Measurements from ENCODE around the gene UBC. TPM values are rescaled to one million over a fixed set of nuclear protein-coding genes. Genes with fewer than 3 reads are reported as not detected.

The UBC gene
- total RNA-seq, 1 experiment from 2014 or later: 523 TPM

- Histone ChIP-seq H3K4me1 (ENCODE audit: insufficient read depth, low read length) (peaks cover 8% of the 10 kb centered on the region; the same call in 1 of the 2 replicates), H2AFZ (ENCODE audit: low read length) (no peak overlapping the region)
- H3K4me1 Mint-ChIP-seq: peaks cover 67 to 79% of the 10 kb centered on the region in 2 experiments
Observed at GRCh38 chr12:124915239-124916236, 1.1 kb upstream of the UBC start.

More at GRCh38 chr12:124915239-124916236, 1.1 kb upstream of the UBC start:
- Histone ChIP-seq H2BK12ac (ENCODE audit: insufficient read length, low read depth, low read length) (no peak overlapping the region), H4K8ac (replicated peaks; ENCODE audit: insufficient read length, low read depth, low read length) (no peak overlapping the region), H2BK120ac (ENCODE audit: low read depth, low read length, poor library complexity, severe bottlenecking) (no peak overlapping the region), H2BK5ac (ENCODE audit: insufficient read length, low read length) (no peak overlapping the region), H3K14ac (ENCODE audit: insufficient read depth, low read length) (peak overlapping the region; percentile 56; the same call in 1 of the 2 replicates), H3K4ac (ENCODE audit: low read depth, low read length) (no peak overlapping the region), H3K27ac (ENCODE audit: insufficient read length, low read depth, low read length) (no peak overlapping the region), H2BK20ac (ENCODE audit: low read depth, low read length, poor library complexity, severe bottlenecking) (no peak overlapping the region), H4K5ac (ENCODE audit: insufficient read length, low read depth, low read length) (no peak overlapping the region), H3K4me2 (ENCODE audit: insufficient read depth, insufficient read length, low read length) (peak overlapping the region; percentile 94), H3K56ac (ENCODE audit: insufficient read length, low read depth, low read length) (no peak overlapping the region), H3K18ac (ENCODE audit: insufficient read length, low read depth, low read length) (peak overlapping the region; percentile 74), H4K91ac (ENCODE audit: insufficient read length, low read depth, low read length) (no peak overlapping the region), H2BK15ac (ENCODE audit: low read depth, low read length) (no peak overlapping the region), H3K27me3 (ENCODE audit: insufficient read depth, low read length) (no peaks in the 10 kb centered on the region), H3K23me2 (ENCODE audit: insufficient read length, low read depth, low read length, poor library complexity, severe bottlenecking) (peaks cover 15% of the 10 kb centered on the region), H2AK5ac (ENCODE audit: insufficient read length, low read length) (no peak overlapping the region), H3K9me3 (ENCODE audit: control insufficient read depth, low read depth, low read length) (no peaks in the 10 kb centered on the region), H3K79me1 (ENCODE audit: insufficient read depth, low read depth, low read length, poor library complexity, severe bottlenecking) (peaks cover 3% of the 10 kb centered on the region), H3K9ac (ENCODE audit: extremely low read depth, insufficient read length, low read length) (peak overlapping the region; percentile 62), H3K23ac (ENCODE audit: insufficient read length, low read depth, low read length) (no peak overlapping the region), H3K79me2 (ENCODE audit: insufficient read depth, low read length) (peaks cover 14% of the 10 kb centered on the region), H4K20me1 (ENCODE audit: control insufficient read depth, insufficient read depth, insufficient read length) (no peaks in the 10 kb centered on the region), H3T11ph (ENCODE audit: low read length) (no peak overlapping the region)
- WGBS (ENCODE audit: extremely low coverage, insufficient read length, low lambda C conversion rate): no CpG with 5 or more reads among the region's 21 CpGs
- Mint-ChIP-seq H3K9me3 (peaks cover 4 to 15% of the 10 kb centered on the region in 2 experiments), H3K4me3 (peak overlapping the region; percentile 100), H3K27me3 (ENCODE audit: low read depth) (peaks cover 6% of the 10 kb centered on the region), H3K27ac (peak overlapping the region; percentile 98 to 99 (median 99)), H3K36me3 (ENCODE audit: insufficient read depth in 1 of 3, low read depth in 3 of 3) (peaks cover 32 to 38% (median 36%) of the 10 kb centered on the region in 3 experiments)
- TF ChIP-seq, protein P1, sequence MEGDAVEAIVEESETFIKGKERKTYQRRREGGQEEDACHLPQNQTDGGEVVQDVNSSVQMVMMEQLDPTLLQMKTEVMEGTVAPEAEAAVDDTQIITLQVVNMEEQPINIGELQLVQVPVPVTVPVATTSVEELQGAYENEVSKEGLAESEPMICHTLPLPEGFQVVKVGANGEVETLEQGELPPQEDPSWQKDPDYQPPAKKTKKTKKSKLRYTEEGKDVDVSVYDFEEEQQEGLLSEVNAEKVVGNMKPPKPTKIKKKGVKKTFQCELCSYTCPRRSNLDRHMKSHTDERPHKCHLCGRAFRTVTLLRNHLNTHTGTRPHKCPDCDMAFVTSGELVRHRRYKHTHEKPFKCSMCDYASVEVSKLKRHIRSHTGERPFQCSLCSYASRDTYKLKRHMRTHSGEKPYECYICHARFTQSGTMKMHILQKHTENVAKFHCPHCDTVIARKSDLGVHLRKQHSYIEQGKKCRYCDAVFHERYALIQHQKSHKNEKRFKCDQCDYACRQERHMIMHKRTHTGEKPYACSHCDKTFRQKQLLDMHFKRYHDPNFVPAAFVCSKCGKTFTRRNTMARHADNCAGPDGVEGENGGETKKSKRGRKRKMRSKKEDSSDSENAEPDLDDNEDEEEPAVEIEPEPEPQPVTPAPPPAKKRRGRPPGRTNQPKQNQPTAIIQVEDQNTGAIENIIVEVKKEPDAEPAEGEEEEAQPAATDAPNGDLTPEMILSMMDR (conservative IDR thresholded peaks at IDR 0.05): no peak
- DNase-seq: peak; percentile 72

Data from H9 (cell line).